T-helper 17 cell (primary cell): ENCODE measurements around the gene STAP1. TPM values are rescaled to one million over a fixed set of nuclear protein-coding genes. Genes with fewer than 3 reads are reported as not detected.
A peak's percentile ranks its signal among the peaks of the same experiment; 100 is the strongest.
"Not testable (repeated sequence)": the region's sequence is repeated elsewhere in the genome, so short reads cannot be mapped to it uniquely, and the experiment has no call there.

Experiments used
- ATAC-seq: fragments of 150-1000 bp; cut with Tn5 transposase; 2 replicates; pipeline ENCODE4 v1.10.0; 2021; ENCODE audit warnings: mild to moderate bottlenecking, moderate library complexity
- DNase-seq, 3 donors: peaks; one replicate each; pipeline versions ENCODE4 v3.0.0 to v3.0.0-alpha.2; 2020 to 2021
- H3K9me3 ChIP-seq: one replicate; pipeline ENCODE4 v1.7.0; 2013; ENCODE audit warnings: low read length, mild to moderate bottlenecking; ENCODE audit not compliant: control insufficient read depth, poor library complexity, severe bottlenecking
- H3K27ac Mint-ChIP-seq: one replicate; pipeline ENCODE4 v1.8.0; 2022; ENCODE audit warnings: mild to moderate bottlenecking, moderate library complexity, mixed read lengths
- H3K27me3 Mint-ChIP-seq: one replicate; pipeline ENCODE4 v1.8.0; 2022; ENCODE audit warnings: mixed read lengths
- H3K36me3 Mint-ChIP-seq: one replicate; pipeline ENCODE4 v1.8.0; 2022; ENCODE audit warnings: low read depth, mixed read lengths
- H3K4me1 Mint-ChIP-seq: one replicate; pipeline ENCODE4 v1.8.0; 2022; ENCODE audit warnings: mild to moderate bottlenecking, mixed read lengths
- H3K4me3 Mint-ChIP-seq: one replicate; pipeline ENCODE4 v1.8.0; 2022; ENCODE audit warnings: mild to moderate bottlenecking, moderate library complexity, mixed read lengths
- total RNA-seq, 4 donors: library from RNA in 2 of 4; stranded (reverse) in 2 of 4; gene quantifications; one replicate each; pipeline ENCODE4 v1.2.3 and lab custom pipeline; 2022 to 2026

The STAP1 gene
- total RNA-seq, 2 donors from 2014 or later: 0.50 to 4.1 TPM

GRCh38 chr4:67604749-67605148 is 46.2 kb downstream of the STAP1 start:
- no peak overlapping the region for H3K27ac Mint-ChIP-seq
- H3K4me3 Mint-ChIP-seq: no peak overlapping the region
- DNase-seq (no peak), ATAC-seq (no peak)
- H3K36me3 Mint-ChIP-seq: peaks cover 2% of the 10 kb centered on the region
- no peaks in the 10 kb centered on the region for H3K9me3 ChIP-seq
- peaks cover 3% of the 10 kb centered on the region for H3K4me1 Mint-ChIP-seq
- no peaks in the 10 kb centered on the region for H3K27me3 Mint-ChIP-seq

DNA sequence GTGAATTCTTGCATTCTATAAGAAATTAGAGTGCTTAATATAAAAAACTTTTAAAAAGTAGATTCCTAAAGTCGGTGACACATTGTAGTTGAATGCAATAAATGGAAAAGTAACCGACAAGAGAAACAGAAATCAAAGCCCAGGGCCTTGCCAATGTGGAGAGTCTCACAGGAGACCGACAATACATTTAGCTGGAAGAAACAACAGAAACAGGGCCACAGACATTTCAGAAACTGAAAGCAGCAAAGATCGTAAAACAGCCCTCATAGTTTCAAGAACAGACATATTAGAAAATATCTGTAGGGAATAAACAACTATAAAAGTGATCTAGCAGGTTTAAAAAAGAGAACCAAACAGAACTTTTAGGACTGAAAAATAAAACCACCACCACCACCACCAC is 49.5 kb downstream of the STAP1 start:
- Mint-ChIP-seq H3K4me3 (no peak overlapping the region), H3K27ac (no peak overlapping the region), H3K4me1 (peaks cover 3% of the 10 kb centered on the region), H3K36me3 (no peaks in the 10 kb centered on the region), H3K27me3 (no peaks in the 10 kb centered on the region)
- no peak for ATAC-seq
- no peak for DNase-seq
- no peaks in the 10 kb centered on the region for H3K9me3 ChIP-seq

DNA sequence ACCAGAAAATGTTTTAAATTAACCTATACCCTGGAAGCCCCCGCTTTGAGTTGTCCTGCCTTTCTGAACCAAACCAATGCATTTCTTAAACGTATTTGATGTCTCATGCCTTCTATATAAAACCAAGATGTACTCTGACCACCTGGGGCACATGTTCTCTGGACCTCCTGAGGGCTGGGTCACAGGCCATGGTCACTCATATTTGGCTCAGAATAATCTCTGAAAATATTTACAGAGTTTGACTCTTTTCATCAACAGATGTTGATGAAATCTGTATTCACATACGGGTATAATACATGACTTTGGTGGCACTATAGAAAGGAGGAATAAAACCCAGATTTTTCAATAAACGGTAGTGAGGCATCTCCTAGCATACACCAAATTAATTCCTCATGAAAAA is 55.7 kb downstream of the STAP1 start:
- ATAC-seq (no peak), DNase-seq (no peak)
- Mint-ChIP-seq H3K4me3 (no peak overlapping the region), H3K27ac (no peak overlapping the region), H3K36me3 (no peaks in the 10 kb centered on the region), H3K27me3 (no peaks in the 10 kb centered on the region), H3K4me1 (peaks cover 2% of the 10 kb centered on the region)
- H3K9me3 ChIP-seq: peaks cover 4% of the 10 kb centered on the region

- Mint-ChIP-seq H3K36me3 (no peaks in the 10 kb centered on the region), H3K4me3 (no peak overlapping the region), H3K4me1 (peaks cover 2% of the 10 kb centered on the region), H3K27me3 (no peaks in the 10 kb centered on the region), H3K27ac (no peak overlapping the region)
- peaks cover 4% of the 10 kb centered on the region for H3K9me3 ChIP-seq
- ATAC-seq (no peak), DNase-seq (no peak)
Observed at GRCh38 chr4:67615119-67615518, 56.6 kb downstream of the STAP1 start.

GRCh38 chr4:67616478-67616877 is 58.0 kb downstream of the STAP1 start:
- peaks cover 4% of the 10 kb centered on the region for H3K9me3 ChIP-seq
- Mint-ChIP-seq H3K27me3 (no peaks in the 10 kb centered on the region), H3K4me1 (peaks cover 2% of the 10 kb centered on the region), H3K27ac (no peak overlapping the region), H3K36me3 (no peaks in the 10 kb centered on the region), H3K4me3 (no peak overlapping the region)
- no peak for DNase-seq
- no peak for ATAC-seq

- Mint-ChIP-seq H3K27ac (no peak overlapping the region), H3K4me1 (peaks cover 6% of the 10 kb centered on the region), H3K27me3 (no peaks in the 10 kb centered on the region), H3K36me3 (peaks cover 13% of the 10 kb centered on the region), H3K4me3 (no peak overlapping the region)
- no peak for DNase-seq
- no peak for ATAC-seq
- no peaks in the 10 kb centered on the region for H3K9me3 ChIP-seq
Observed at GRCh38 chr4:67624939-67625338, 66.4 kb downstream of the STAP1 start.

GRCh38 chr4:67632492-67632891 is 74.0 kb downstream of the STAP1 start:
- Mint-ChIP-seq H3K4me3 (no peak overlapping the region), H3K27ac (peak overlapping the region; percentile 60), H3K36me3 (peaks cover 10% of the 10 kb centered on the region), H3K27me3 (no peaks in the 10 kb centered on the region), H3K4me1 (peaks cover 6% of the 10 kb centered on the region)
- no peak for ATAC-seq
- no peaks in the 10 kb centered on the region for H3K9me3 ChIP-seq
- DNase-seq: no peak

DNA sequence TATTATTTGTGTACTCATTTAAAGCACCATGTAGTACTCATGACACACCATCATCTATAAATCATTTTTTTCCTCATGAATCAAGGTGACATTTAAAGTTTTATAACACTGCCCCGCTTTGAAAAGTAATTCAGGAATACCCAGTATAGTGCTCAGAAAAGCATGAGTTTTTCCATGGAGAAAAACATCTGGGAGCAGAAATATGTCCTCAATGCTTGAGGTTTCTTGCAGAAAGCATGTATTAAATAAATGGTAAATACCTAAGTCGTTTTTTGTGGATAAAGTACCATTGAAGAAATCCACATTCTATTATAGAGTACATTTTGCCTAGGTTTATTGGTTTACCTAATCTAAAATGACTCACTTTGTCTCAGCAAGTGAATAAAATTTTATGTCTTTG is 76.2 kb downstream of the STAP1 start:
- Mint-ChIP-seq H3K36me3 (peaks cover 5% of the 10 kb centered on the region), H3K27me3 (no peaks in the 10 kb centered on the region), H3K27ac (no peak overlapping the region), H3K4me3 (no peak overlapping the region), H3K4me1 (no peaks in the 10 kb centered on the region)
- ATAC-seq (no peak), DNase-seq (no peak)
- H3K9me3 ChIP-seq: no peaks in the 10 kb centered on the region

GRCh38 chr4:67635331-67635730 is 76.8 kb downstream of the STAP1 start:
- Mint-ChIP-seq H3K27me3 (no peaks in the 10 kb centered on the region), H3K36me3 (peaks cover 5% of the 10 kb centered on the region), H3K27ac (peak overlapping the region; percentile 53), H3K4me3 (no peak overlapping the region), H3K4me1 (no peaks in the 10 kb centered on the region)
- ATAC-seq (no peak), DNase-seq (no peak)
- H3K9me3 ChIP-seq: no peaks in the 10 kb centered on the region

DNA sequence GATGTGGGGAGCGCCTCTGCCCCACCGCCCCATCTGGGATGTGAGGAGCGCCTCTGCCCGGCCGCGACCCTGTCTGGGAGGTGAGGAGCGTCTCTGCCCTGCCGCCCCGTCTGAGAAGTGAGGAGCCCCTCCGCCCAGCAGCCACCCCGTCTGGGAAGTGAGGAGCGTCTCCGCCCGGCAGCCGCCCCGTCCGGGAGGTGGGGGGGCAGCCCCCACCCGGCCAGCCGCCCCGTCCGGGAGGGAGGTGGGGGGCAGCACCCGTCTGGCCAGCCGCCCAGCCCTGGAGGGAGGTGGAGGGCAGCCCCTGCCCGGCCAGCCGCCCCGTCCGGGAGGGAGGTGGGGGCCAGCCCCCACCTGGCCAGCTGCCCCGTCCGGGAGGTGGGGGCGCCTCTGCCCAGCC is 78.5 kb downstream of the STAP1 start:
- not testable (repeated sequence) for H3K4me1 Mint-ChIP-seq, ATAC-seq, H3K9me3 ChIP-seq, H3K4me3 Mint-ChIP-seq, H3K27ac Mint-ChIP-seq, H3K27me3 Mint-ChIP-seq, DNase-seq, H3K36me3 Mint-ChIP-seq

- Mint-ChIP-seq H3K4me3 (no peak overlapping the region), H3K36me3 (peaks cover 10% of the 10 kb centered on the region), H3K27ac (no peak overlapping the region), H3K27me3 (no peaks in the 10 kb centered on the region), H3K4me1 (peaks cover 5% of the 10 kb centered on the region)
- no peaks in the 10 kb centered on the region for H3K9me3 ChIP-seq
- ATAC-seq (no peak), DNase-seq (no peak)
Observed at GRCh38 chr4:67638136-67638535, 79.6 kb downstream of the STAP1 start.

- Mint-ChIP-seq H3K4me1 (peaks cover 4% of the 10 kb centered on the region), H3K27ac (no peak overlapping the region), H3K27me3 (no peaks in the 10 kb centered on the region)
Observed at GRCh38 chr4:67651536-67651935, 93.0 kb downstream of the STAP1 start.

More at GRCh38 chr4:67651536-67651935, 93.0 kb downstream of the STAP1 start:
- no peak for DNase-seq
- Mint-ChIP-seq H3K4me3 (no peak overlapping the region), H3K36me3 (peaks cover 10% of the 10 kb centered on the region)
- H3K9me3 ChIP-seq: no peaks in the 10 kb centered on the region
- no peak for ATAC-seq
